Hematopoietic multipotent progenitor cell treated with erythropoietin and hydrocortisone succinate and interleukin-3 and kit ligand, for 15 days (in vitro differentiated cells): ENCODE results near the gene ZNF256.

Experiments
- DNase-seq: peaks from one replicate; pipeline ENCODE4 v3.0.0-alpha.2; 2015; ENCODE audit warnings: low spot score

Gene ZNF256

GRCh38 chr19:57947419-57948134 lies at the start of gene ZNF256:
TSS of gene ZNF256 (minus strand) at chr19:57947706. CDS start at chr19:57947474, 232 bp downstream.
- DNase-seq = peak; percentile 69

- no peak for DNase-seq
Observed at GRCh38 chr19:57992841-57993240, 45.3 kb upstream of the ZNF256 start.

- no peak for DNase-seq
Observed at GRCh38 chr19:57978586-57979289, 31.2 kb upstream of the ZNF256 start.

GRCh38 chr19:57974434-57974833 lies 26.9 kb upstream of the ZNF256 start, which contains the start of gene C19orf18:
TSS of gene C19orf18 (minus strand) at chr19:57974534. CDS start at chr19:57974432, 102 bp downstream.
- no peak for DNase-seq

- DNase-seq = no peak
Observed at GRCh38 chr19:57964761-57965160, 17.3 kb upstream of the ZNF256 start.

GRCh38 chr19:57961785-57962184 lies 14.3 kb upstream of the ZNF256 start:
- DNase-seq = no peak

- no peak for DNase-seq
Observed at GRCh38 chr19:57954996-57955395, 7.5 kb upstream of the ZNF256 start.

GRCh38 chr19:57949702-57950101 lies 2.2 kb upstream of the ZNF256 start:
- no peak for DNase-seq

- no peak for DNase-seq
Observed at GRCh38 chr19:57949296-57949695, 1.8 kb upstream of the ZNF256 start.

GRCh38 chr19:57947088-57947418 lies 453 bp downstream of the ZNF256 start:
- DNase-seq = no peak

- no peak for DNase-seq
Observed at GRCh38 chr19:57946316-57946715, 1.2 kb downstream of the ZNF256 start.

- no peak for DNase-seq
Observed at GRCh38 chr19:57941593-57941992, 5.9 kb downstream of the ZNF256 start.

- no peak for DNase-seq
Observed at GRCh38 chr19:57935731-57936130, 11.8 kb downstream of the ZNF256 start.

- peak; percentile 42 for DNase-seq
Observed at GRCh38 chr19:57934820-57935665, 12.5 kb downstream of the ZNF256 start, which contains the start of gene ZNF418. TSS of gene ZNF418 (minus strand) at chr19:57935402. CDS start at chr19:57933822, 1,580 bp downstream.

- no peak for DNase-seq
Observed at GRCh38 chr19:57927587-57927986, 19.9 kb downstream of the ZNF256 start.

- peak; percentile 88 for DNase-seq
Observed at GRCh38 chr19:57916168-57916995, 31.1 kb downstream of the ZNF256 start, which contains the start of gene ZNF417. TSS of gene ZNF417 (minus strand) at chr19:57916592. CDS start at chr19:57916411, 181 bp downstream.

- DNase-seq = no peak
Observed at GRCh38 chr19:57914531-57914930, 33.0 kb downstream of the ZNF256 start.

- no peak for DNase-seq
Observed at GRCh38 chr19:57907394-57907793, 40.1 kb downstream of the ZNF256 start.

- no peak for DNase-seq
Observed at GRCh38 chr19:57905258-57905657, 42.2 kb downstream of the ZNF256 start.

GRCh38 chr19:57903618-57904184 lies 43.8 kb downstream of the ZNF256 start:
- DNase-seq = no peak

- no peak for DNase-seq
Observed at GRCh38 chr19:57900311-57900710, 47.2 kb downstream of the ZNF256 start.
